ENCODE data around the gene PRMT1. TPM values are rescaled to one million over a fixed set of nuclear protein-coding genes. Genes with fewer than 3 reads are reported as not detected.

The PRMT1 gene
- total RNA-seq, 1 experiment from 2014 or later: 536 TPM

- no peak for TF ChIP-seq CTCF (conservative IDR thresholded peaks at IDR 0.05; ENCODE audit: low read depth, low read length)
- no peak for TF ChIP-seq EZH2 (IDR thresholded peaks at IDR 0.05; ENCODE audit: borderline replicate concordance, low read depth, low read length, poor library complexity, severe bottlenecking)
- no TSS peak for BruUV-seq (replicated peaks)
- Histone ChIP-seq H3K27ac (ENCODE audit: low read depth, low read length, poor library complexity, severe bottlenecking) (no peak overlapping the region), H3K36me3 (ENCODE audit: insufficient read depth, low read length, poor library complexity, severe bottlenecking) (no peaks in the 10 kb centered on the region), H3K27me3 (replicated peaks; ENCODE audit: insufficient read depth, low read depth, low read length, poor library complexity) (no peaks in the 10 kb centered on the region), H3K4me1 (ENCODE audit: insufficient read depth, low read length, poor library complexity, severe bottlenecking) (no peaks in the 10 kb centered on the region), H3K9me3 (ENCODE audit: low read depth, low read length, poor library complexity, severe bottlenecking) (no peaks in the 10 kb centered on the region), H3K4me3 (ENCODE audit: low read depth, low read length, poor library complexity, severe bottlenecking) (no peak overlapping the region)
- ChIA-PET POLR2A (ENCODE audit: low non-redundant PET) (interaction anchor here (0.6 to 0.7 kb wide), 2 partner anchors 22 to 125 kb away, joined by 4 to 8 read pairs; no protein-coding TSS in a partner anchor), CTCF (no interaction called here)
- no peak for DNase-seq (ENCODE audit: low spot score)
- intact Hi-C loops (cut with micrococcal nuclease; ENCODE audit: unreplicated experiment): no loop called here
Observed at GRCh38 chr19:49700563-49700962, 23.5 kb downstream of the PRMT1 start.

GRCh38 chr19:49701271-49701786 is 24.3 kb downstream of the PRMT1 start:
- Histone ChIP-seq H3K36me3 (ENCODE audit: insufficient read depth, low read length, poor library complexity, severe bottlenecking) (no peaks in the 10 kb centered on the region), H3K27ac (ENCODE audit: low read depth, low read length, poor library complexity, severe bottlenecking) (no peak overlapping the region), H3K4me1 (ENCODE audit: insufficient read depth, low read length, poor library complexity, severe bottlenecking) (no peaks in the 10 kb centered on the region), H3K4me3 (ENCODE audit: low read depth, low read length, poor library complexity, severe bottlenecking) (no peak overlapping the region), H3K27me3 (replicated peaks; ENCODE audit: insufficient read depth, low read depth, low read length, poor library complexity) (no peaks in the 10 kb centered on the region), H3K9me3 (ENCODE audit: low read depth, low read length, poor library complexity, severe bottlenecking) (no peaks in the 10 kb centered on the region)
- POLR2A ChIA-PET (ENCODE audit: low non-redundant PET): no interaction called here
- DNase-seq (ENCODE audit: low spot score): no peak
- no TSS peak for BruUV-seq (replicated peaks)
- TF ChIP-seq EZH2 (IDR thresholded peaks at IDR 0.05; ENCODE audit: borderline replicate concordance, low read depth, low read length, poor library complexity, severe bottlenecking): no peak
- no peak for TF ChIP-seq CTCF (conservative IDR thresholded peaks at IDR 0.05; ENCODE audit: low read depth, low read length)
- intact Hi-C loops (cut with micrococcal nuclease; ENCODE audit: unreplicated experiment): no loop called here
- CTCF ChIA-PET: no interaction called here

DNA sequence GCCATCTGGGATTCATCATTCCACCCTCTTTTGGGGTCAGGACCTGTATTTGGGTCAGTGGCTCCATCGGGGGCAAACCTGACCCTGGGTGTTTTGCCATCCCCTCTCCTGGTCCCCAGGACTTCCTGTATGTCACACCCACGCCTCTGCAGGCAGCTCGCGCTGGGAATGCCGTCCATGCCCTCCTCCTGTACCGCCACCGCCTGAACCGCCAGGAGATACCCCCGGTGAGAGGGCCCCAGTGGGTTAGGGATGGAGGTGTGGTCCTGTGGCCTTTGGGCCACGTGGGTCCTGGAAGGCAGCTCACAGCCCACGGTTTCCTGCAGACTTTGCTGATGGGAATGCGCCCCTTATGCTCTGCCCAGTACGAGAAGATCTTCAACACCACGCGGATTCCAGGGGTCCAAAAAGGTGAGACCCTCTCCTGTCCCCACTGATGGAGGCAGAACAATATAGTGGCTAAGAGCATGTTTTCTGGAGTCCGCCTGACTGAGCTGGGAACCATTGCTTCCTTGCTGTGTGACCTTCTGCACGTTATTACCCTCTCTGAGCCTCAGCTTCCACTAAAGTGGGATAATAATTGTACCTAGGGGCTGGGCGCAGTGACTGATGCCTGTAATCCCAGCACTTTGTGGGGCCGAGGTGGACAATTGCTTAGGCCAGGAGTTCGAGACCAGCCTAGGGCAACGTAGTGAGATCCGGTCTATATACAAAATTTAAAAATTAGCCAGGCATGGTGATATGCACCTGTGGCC is 28.0 kb downstream of the PRMT1 start:
- Histone ChIP-seq H3K36me3 (ENCODE audit: insufficient read depth, low read length, poor library complexity, severe bottlenecking) (no peaks in the 10 kb centered on the region), H3K4me3 (ENCODE audit: low read depth, low read length, poor library complexity, severe bottlenecking) (no peak overlapping the region), H3K27me3 (replicated peaks; ENCODE audit: insufficient read depth, low read depth, low read length, poor library complexity) (no peaks in the 10 kb centered on the region), H3K27ac (ENCODE audit: low read depth, low read length, poor library complexity, severe bottlenecking) (no peak overlapping the region), H3K9me3 (ENCODE audit: low read depth, low read length, poor library complexity, severe bottlenecking) (no peaks in the 10 kb centered on the region), H3K4me1 (ENCODE audit: insufficient read depth, low read length, poor library complexity, severe bottlenecking) (no peaks in the 10 kb centered on the region)
- intact Hi-C loops (cut with micrococcal nuclease; ENCODE audit: unreplicated experiment): no loop called here
- TF ChIP-seq EZH2 (IDR thresholded peaks at IDR 0.05; ENCODE audit: borderline replicate concordance, low read depth, low read length, poor library complexity, severe bottlenecking) (no peak), CTCF (conservative IDR thresholded peaks at IDR 0.05; ENCODE audit: low read depth, low read length) (no peak)
- ChIA-PET POLR2A (ENCODE audit: low non-redundant PET) (no interaction called here), CTCF (no interaction called here)
- no peak for DNase-seq (ENCODE audit: low spot score)
- no TSS peak for BruUV-seq (replicated peaks)
